Middle frontal gyrus (tissue), 1 donor: ENCODE data around the gene SFRP2.

Experiments
- DNase-seq: peaks from one replicate; pipeline ENCODE4 v3.0.0-alpha.2; 2015; ENCODE audit warnings: low spot score; ENCODE audit errors: extremely low spot score

The SFRP2 gene

GRCh38 chr4:153788413-153789276 lies at the start of gene SFRP2:
TSS of gene SFRP2 (minus strand) at chr4:153789083. CDS start at chr4:153788835, 248 bp downstream.
- DNase-seq, result no peak

GRCh38 chr4:153838564-153838963 lies 49.7 kb upstream of the SFRP2 start:
- no peak for DNase-seq

- DNase-seq, result no peak
These were observed 46.0 kb upstream of the SFRP2 start for GRCh38 chr4:153834901-153835300.

GRCh38 chr4:153832720-153833287 lies 43.9 kb upstream of the SFRP2 start:
- no peak for DNase-seq

- no peak for DNase-seq
These were observed 43.2 kb upstream of the SFRP2 start for GRCh38 chr4:153832054-153832453.

GRCh38 chr4:153831245-153831644 lies 42.4 kb upstream of the SFRP2 start:
- no peak for DNase-seq

GRCh38 chr4:153825691-153826090 lies 36.8 kb upstream of the SFRP2 start:
- no peak for DNase-seq

- no peak for DNase-seq
These were observed 36.2 kb upstream of the SFRP2 start for GRCh38 chr4:153825126-153825525.

- no peak for DNase-seq
These were observed 35.6 kb upstream of the SFRP2 start for GRCh38 chr4:153824501-153824900.

- no peak for DNase-seq
These were observed 34.6 kb upstream of the SFRP2 start for GRCh38 chr4:153823483-153823882.

- no peak for DNase-seq
These were observed 33.4 kb upstream of the SFRP2 start for GRCh38 chr4:153822316-153822715.

GRCh38 chr4:153817466-153817865 lies 28.6 kb upstream of the SFRP2 start:
- DNase-seq, result no peak

GRCh38 chr4:153816542-153816941 lies 27.7 kb upstream of the SFRP2 start:
- no peak for DNase-seq

GRCh38 chr4:153814789-153815188 lies 25.9 kb upstream of the SFRP2 start:
- DNase-seq, result no peak

- no peak for DNase-seq
These were observed 21.3 kb upstream of the SFRP2 start for GRCh38 chr4:153809916-153810810.

GRCh38 chr4:153809307-153809706 lies 20.4 kb upstream of the SFRP2 start:
- DNase-seq, result no peak

GRCh38 chr4:153808175-153808574 lies 19.3 kb upstream of the SFRP2 start:
- DNase-seq, result no peak

- DNase-seq, result no peak
These were observed 17.2 kb upstream of the SFRP2 start for GRCh38 chr4:153806073-153806472.

- DNase-seq, result no peak
These were observed 15.8 kb upstream of the SFRP2 start for GRCh38 chr4:153804722-153805121.

- DNase-seq, result no peak
These were observed 10.8 kb upstream of the SFRP2 start for GRCh38 chr4:153799694-153800074.

GRCh38 chr4:153798901-153799693 lies 10.2 kb upstream of the SFRP2 start:
- no peak for DNase-seq
